SK-N-SH (cell line): ENCODE measurements around the gene CELF2.

Experiments
- CTCF ChIP-seq: fragments of 200-600 bp; sonication (generic); IDR thresholded peaks from 2 replicates; pipeline ENCODE4 v1.6.1; 2017; ENCODE audit warnings: antibody characterized with exemption, mild to moderate bottlenecking, moderate library complexity
- EP300 ChIP-seq, 2 experiments: IDR thresholded peaks; 2 replicates each; pipeline versions ENCODE4 v1.4.0 to v1.6.1; 2012; ENCODE audit warnings: borderline replicate concordance in 1 of 2, low read depth in 1 of 2, low read length in 1 of 2
- IRF3 ChIP-seq: fragments of 150-350 bp; IDR thresholded peaks from 2 replicates; pipeline ENCODE4 v1.6.1; 2016; ENCODE audit warnings: mild to moderate bottlenecking, low read depth, low read length
- MAX ChIP-seq: IDR thresholded peaks from 2 replicates; pipeline ENCODE4 v1.4.0; 2012; ENCODE audit warnings: low read depth
- MXI1 ChIP-seq: IDR thresholded peaks from 2 replicates; pipeline ENCODE4 v1.6.1; 2012; ENCODE audit warnings: mild to moderate bottlenecking, low read depth, low read length, improper control_type of control experiment
- PBX3 ChIP-seq: IDR thresholded peaks from 2 replicates; pipeline ENCODE4; 2012
- RAD21 ChIP-seq: IDR thresholded peaks from 2 replicates; pipeline ENCODE4 v1.6.1; 2012; ENCODE audit warnings: mild to moderate bottlenecking, low read length
- REST ChIP-seq: IDR thresholded peaks from 2 replicates; pipeline ENCODE4 v1.6.1; 2012; ENCODE audit warnings: mild to moderate bottlenecking, low read depth, low read length, moderate library complexity
- RFX5 ChIP-seq: IDR thresholded peaks from 2 replicates; pipeline ENCODE4 v1.6.1; 2012; ENCODE audit warnings: mild to moderate bottlenecking, improper control_type of control experiment, low read length
- USF2 ChIP-seq: fragments of 150-350 bp; IDR thresholded peaks from 2 replicates; pipeline ENCODE4 v1.6.1; 2017; ENCODE audit warnings: antibody characterized with exemption, low read length, low read depth, borderline replicate concordance
- YY1 ChIP-seq: IDR thresholded peaks from 2 replicates; pipeline ENCODE4 v1.4.0; 2012; ENCODE audit warnings: low read depth, mild to moderate bottlenecking

- TF ChIP-seq EP300 (IDR thresholded peaks at IDR 0.05; ENCODE audit: borderline replicate concordance in 1 of 2, low read depth in 1 of 2, low read length in 1 of 2) (no peak), USF2 (no peak), REST (no peak), PBX3 (no peak), CTCF (no peak), IRF3 (no peak), MAX (no peak), RFX5 (no peak), RAD21 (no peak), YY1 (no peak), MXI1 (no peak)
These were observed 2.2 kb upstream of the CELF2 start for GRCh38 chr10:11015446-11015934.
